CD14-positive monocyte (primary cell): ENCODE measurements around the gene SLC26A2. TPM values are rescaled to one million over a fixed set of nuclear protein-coding genes. Genes with fewer than 3 reads are reported as not detected.

Experiments used
- DNase-seq, 3 donors: peaks; one replicate each; pipeline ENCODE4 v3.0.0-alpha.2; 2011 to 2022
- H2AFZ ChIP-seq: 2 replicates; pipeline ENCODE4 v1.6.0; 2012; ENCODE audit warnings: mild to moderate bottlenecking, low read depth, low read length, inconsistent platforms; ENCODE audit not compliant: insufficient read depth, poor library complexity, severe bottlenecking
- H3K27ac ChIP-seq, 2 donors: 1 replicate in 1 of 2; 2 replicates in 1 of 2; pipeline ENCODE4 v1.5.1; 2012 to 2013; ENCODE audit warnings: low read length in 2 of 2, control low read depth in 1 of 2, inconsistent platforms in 1 of 2, low read depth in 1 of 2, mild to moderate bottlenecking in 1 of 2
- H3K27me3 ChIP-seq, 2 donors: one replicate each; pipeline versions ENCODE4 v1.6.0 to v1.6.1; 2011 to 2013; ENCODE audit warnings: low read length in 2 of 2; ENCODE audit not compliant: control insufficient read depth in 2 of 2, insufficient read depth in 2 of 2
- H3K36me3 ChIP-seq, 2 donors: replicated peaks in 1 of 2; 1 replicate in 1 of 2; 2 replicates in 1 of 2; pipeline versions ENCODE4 v1.5.1 to v1.6.1; 2012 to 2013; ENCODE audit warnings: low read length in 2 of 2, control low read depth in 1 of 2, inconsistent platforms in 1 of 2, mild to moderate bottlenecking in 1 of 2; ENCODE audit not compliant: insufficient read depth in 2 of 2, control insufficient read depth in 1 of 2
- H3K4me1 ChIP-seq, 2 donors: 1 replicate in 1 of 2; 2 replicates in 1 of 2; pipeline versions ENCODE4 v1.5.1 to v1.6.1; 2012 to 2013; ENCODE audit warnings: low read length in 2 of 2, control low read depth in 1 of 2, inconsistent platforms in 1 of 2, mild to moderate bottlenecking in 1 of 2, moderate library complexity in 1 of 2; ENCODE audit not compliant: insufficient read depth in 2 of 2, control insufficient read depth in 1 of 2
- H3K4me2 ChIP-seq: replicated peaks from 2 replicates; pipeline ENCODE3; 2012; ENCODE audit warnings: low read length, moderate library complexity, mild to moderate bottlenecking; ENCODE audit not compliant: poor library complexity, severe bottlenecking; ENCODE audit errors: extremely low read depth
- H3K4me3 ChIP-seq, 3 experiments: fragments of 200-600 bp in 1 of 3; sonication (generic) in 1 of 3; replicated peaks in 1 of 3; 1 replicate in 2 of 3; 2 replicates in 1 of 3; pipeline ENCODE4 v1.5.1; 2011 to 2013; ENCODE audit warnings: low read length in 3 of 3, mild to moderate bottlenecking in 3 of 3, control low read depth in 2 of 3, low read depth in 2 of 3, inconsistent platforms in 1 of 3, moderate library complexity in 1 of 3
- H3K79me2 ChIP-seq: 2 replicates; pipeline ENCODE4 v1.6.0; 2012; ENCODE audit warnings: mild to moderate bottlenecking, control low read depth, inconsistent platforms, low read length, moderate library complexity; ENCODE audit not compliant: insufficient read depth
- H3K9ac ChIP-seq: 2 replicates; pipeline ENCODE4 v1.6.0; 2017; ENCODE audit warnings: low read length, mild to moderate bottlenecking; ENCODE audit not compliant: insufficient read depth, poor library complexity, severe bottlenecking
- H3K9me3 ChIP-seq, 2 donors: replicated peaks in 1 of 2; 1 replicate in 1 of 2; 2 replicates in 1 of 2; pipeline versions ENCODE4 v1.5.1 to v1.6.1; 2012 to 2013; ENCODE audit warnings: low read length in 2 of 2, control low read depth in 1 of 2; ENCODE audit not compliant: control insufficient read depth in 1 of 2, insufficient read depth in 1 of 2
- H4K20me1 ChIP-seq: 2 replicates; pipeline ENCODE4 v1.6.0; 2012; ENCODE audit warnings: mild to moderate bottlenecking, low read length, control low read depth, moderate library complexity; ENCODE audit not compliant: insufficient read depth
- H3K27ac Mint-ChIP-seq, 7 donors: one replicate each; pipeline ENCODE4 v1.8.0; 2020; ENCODE audit warnings: mild to moderate bottlenecking in 7 of 7, mixed read lengths in 7 of 7, moderate library complexity in 6 of 7, inconsistent platforms in 2 of 7
- H3K27me3 Mint-ChIP-seq, 3 donors: one replicate each; pipeline ENCODE4 v1.8.0; 2021 to 2022; ENCODE audit warnings: low read depth in 3 of 3, mild to moderate bottlenecking in 3 of 3, mixed read lengths in 3 of 3, moderate library complexity in 3 of 3, inconsistent platforms in 1 of 3
- H3K36me3 Mint-ChIP-seq, 2 donors: one replicate each; pipeline ENCODE4 v1.8.0; 2020; ENCODE audit warnings: mixed read lengths in 2 of 2, inconsistent platforms in 1 of 2, mild to moderate bottlenecking in 1 of 2
- H3K4me1 Mint-ChIP-seq: one replicate; pipeline ENCODE4 v1.8.0; 2020; ENCODE audit warnings: mild to moderate bottlenecking, mixed read lengths
- H3K4me3 Mint-ChIP-seq, 2 donors: one replicate each; pipeline ENCODE4 v1.8.0; 2020; ENCODE audit warnings: mild to moderate bottlenecking in 2 of 2, mixed read lengths in 2 of 2, moderate library complexity in 1 of 2
- H3K9me3 Mint-ChIP-seq, 7 donors: one replicate each; pipeline ENCODE4 v1.8.0; 2020 to 2022; ENCODE audit warnings: mixed read lengths in 7 of 7, mild to moderate bottlenecking in 6 of 7, moderate library complexity in 6 of 7, inconsistent platforms in 2 of 7
- CTCF ChIP-seq: fragments of 200-600 bp; IDR thresholded peaks from one replicate; pipeline ENCODE4 v1.8.0; 2022; ENCODE audit warnings: antibody characterized with exemption, mild to moderate bottlenecking
- WGBS: methylation state at CpG from one replicate; pipeline ENCODE4 v1.1.5; 2013; ENCODE audit warnings: missing lambda C conversion rate; ENCODE audit not compliant: insufficient coverage; 5-methylcytosine and 5-hydroxymethylcytosine counted together
- intact Hi-C, 2 donors: fragments of 100-400 bp; cut with micrococcal nuclease; formaldehyde crosslinking; loops; one replicate each; pipeline versions ENCODE4 v1.15.0 to v1.15.1; 2023
- polyA plus RNA-seq, 3 donors: library from polyadenylated mRNA; depleted of rRNA in 1 of 3; unstranded in 2 of 3; stranded (reverse) in 1 of 3; fragments of 300-500 nt in 2 of 3; fragments of >200 nt in 1 of 3; fragmentation: Illumina TruSeq in 2 of 3; gene quantifications; 1 replicate in 2 of 3; 2 replicates in 1 of 3; pipeline ENCODE4 v1.2.3, GENCODE V29; 2012 to 2021

SLC26A2 gene
- polyA plus RNA-seq, 3 donors: 1.9 to 3.6 (median 3.1) TPM

DNA sequence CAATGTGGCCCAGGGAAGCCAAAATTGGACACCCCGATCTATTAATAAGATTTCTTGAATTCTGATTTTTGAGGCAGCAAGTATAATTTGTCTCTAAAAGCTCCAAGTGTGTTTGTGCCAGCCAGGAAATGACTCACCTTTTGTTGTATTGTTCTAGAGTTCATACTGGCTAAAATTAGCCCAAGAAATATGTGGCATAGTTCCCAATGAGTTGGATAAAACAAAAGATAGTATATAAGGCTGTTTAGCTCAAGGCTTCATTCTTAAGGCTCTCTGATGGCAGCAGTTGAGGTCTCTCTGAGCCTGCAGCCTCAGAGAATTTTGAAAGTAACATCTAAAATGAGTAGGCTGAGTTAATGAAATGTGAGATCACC lies 61.6 kb downstream of the SLC26A2 start:
- Mint-ChIP-seq H3K9me3 (no peaks in the 10 kb centered on the region), H3K27me3 (no peaks in the 10 kb centered on the region), H3K4me3 (no peak overlapping the region), H3K36me3 (peaks cover 87 to 94% of the 10 kb centered on the region in 2 donors), H3K27ac (no peak overlapping the region), H3K4me1 (peaks cover 6% of the 10 kb centered on the region)
- no peak overlapping the region for H3K4me2 ChIP-seq
- H2AFZ ChIP-seq: no peak overlapping the region
- 83% methylated on average over 1 of the region's 1 CpG for WGBS
- no peak overlapping the region for H3K9ac ChIP-seq
- no peaks in the 10 kb centered on the region for H3K27me3 ChIP-seq
- no peak for TF ChIP-seq CTCF
- H4K20me1 ChIP-seq: no peaks in the 10 kb centered on the region
- H3K4me3 ChIP-seq: no peak overlapping the region
- no peak for DNase-seq
- no peaks in the 10 kb centered on the region for H3K79me2 ChIP-seq
- H3K4me1 ChIP-seq: no peaks in the 10 kb centered on the region
- intact Hi-C loops: no loop called here
- no peaks in the 10 kb centered on the region for H3K9me3 ChIP-seq
- H3K27ac ChIP-seq: no peak overlapping the region
- peaks cover 97 to 100% of the 10 kb centered on the region in 2 donors for H3K36me3 ChIP-seq

GRCh38 chr5:150022681-150023080 lies 62.1 kb downstream of the SLC26A2 start:
- no peak for TF ChIP-seq CTCF
- H3K9me3 ChIP-seq: no peaks in the 10 kb centered on the region
- H3K27me3 ChIP-seq: no peaks in the 10 kb centered on the region
- no peaks in the 10 kb centered on the region for H3K4me1 ChIP-seq
- no peak overlapping the region for H3K9ac ChIP-seq
- H3K36me3 Mint-ChIP-seq: peaks cover 88 to 93% of the 10 kb centered on the region in 2 donors
- no peak overlapping the region for H2AFZ ChIP-seq
- H3K27me3 Mint-ChIP-seq: no peaks in the 10 kb centered on the region
- WGBS: 100% methylated on average over 1 of the region's 2 CpGs
- H3K79me2 ChIP-seq: no peaks in the 10 kb centered on the region
- H3K9me3 Mint-ChIP-seq: no peaks in the 10 kb centered on the region
- intact Hi-C loops: no loop called here
- no peak overlapping the region for H3K27ac ChIP-seq
- H3K27ac Mint-ChIP-seq: peak overlapping the region in 1 of 7 donors; percentile 63
- peaks cover 97 to 100% of the 10 kb centered on the region in 2 donors for H3K36me3 ChIP-seq
- H3K4me2 ChIP-seq: no peak overlapping the region
- H3K4me3 ChIP-seq: no peak overlapping the region
- H4K20me1 ChIP-seq: no peaks in the 10 kb centered on the region
- peaks cover 6% of the 10 kb centered on the region for H3K4me1 Mint-ChIP-seq
- DNase-seq: no peak
- H3K4me3 Mint-ChIP-seq: no peak overlapping the region
